Breast epithelium (tissue), 3 donors: Measurements from ENCODE around the gene RINL.

Experiments
- CTCF ChIP-seq, 3 donors: fragments of 450-650 bp; IDR thresholded peaks; one replicate each; pipeline ENCODE4 v1.5.1; 2016 to 2017; ENCODE audit warnings: antibody characterized with exemption in 3 of 3, mild to moderate bottlenecking in 3 of 3, moderate library complexity in 3 of 3
- POLR2A ChIP-seq: fragments of 450-650 bp; IDR thresholded peaks from one replicate; pipeline ENCODE4 v1.6.1; 2016; ENCODE audit warnings: antibody characterized with exemption, mild to moderate bottlenecking, moderate library complexity

GRCh38 chr19:38819231-38819920 is 58.7 kb downstream of the RINL start:
- TF ChIP-seq CTCF (IDR thresholded peaks at IDR 0.05), result no peak
- TF ChIP-seq POLR2A, result no peak
